ENCODE results near the gene ADPRHL1.

- TF ChIP-seq CTCF (conservative IDR thresholded peaks at IDR 0.05; ENCODE audit: low read depth, low read length) (no peak), EZH2 (IDR thresholded peaks at IDR 0.05; ENCODE audit: borderline replicate concordance, low read depth, low read length, poor library complexity, severe bottlenecking) (no peak)
These were observed 44.7 kb downstream of the ADPRHL1 start for GRCh38 chr13:113408562-113408961.
